Dendritic cell treated with granulocyte-macrophage colony-stimulating factor and Interleukin-4, amounts not matched to agents 40 ng/mL and 50 ng/mL, for 4 days (primary cell): Measurements from ENCODE around the gene CNOT6L.

Experiments used
- H3K27ac Mint-ChIP-seq: one replicate; pipeline ENCODE4 v1.8.0; 2022; ENCODE audit warnings: mild to moderate bottlenecking, mixed read lengths
- H3K27me3 Mint-ChIP-seq: one replicate; pipeline ENCODE4 v1.8.0; 2022; ENCODE audit warnings: mild to moderate bottlenecking, mixed read lengths
- H3K36me3 Mint-ChIP-seq: one replicate; pipeline ENCODE4 v1.8.0; 2022; ENCODE audit warnings: low read depth, mixed read lengths
- H3K4me1 Mint-ChIP-seq: one replicate; pipeline ENCODE4 v1.8.0; 2022; ENCODE audit warnings: low read depth, mixed read lengths
- H3K4me3 Mint-ChIP-seq: one replicate; pipeline ENCODE4 v1.8.0; 2022; ENCODE audit warnings: mild to moderate bottlenecking, moderate library complexity, mixed read lengths
- H3K9me3 Mint-ChIP-seq: one replicate; pipeline ENCODE4 v1.8.0; 2022; ENCODE audit warnings: mixed read lengths
- intact Hi-C: fragments of 100-400 bp; cut with micrococcal nuclease; formaldehyde crosslinking; loops from one replicate; pipeline ENCODE4 v1.15.0; 2022

Gene CNOT6L

GRCh38 chr4:77699731-77700210 is 119.4 kb downstream of the CNOT6L start:
- no peaks in the 10 kb centered on the region for H3K27me3 Mint-ChIP-seq
- H3K4me3 Mint-ChIP-seq, result no peak overlapping the region
- intact Hi-C loops, result no loop called here
- no peaks in the 10 kb centered on the region for H3K9me3 Mint-ChIP-seq
- no peaks in the 10 kb centered on the region for H3K4me1 Mint-ChIP-seq
- no peaks in the 10 kb centered on the region for H3K36me3 Mint-ChIP-seq
- H3K27ac Mint-ChIP-seq, result no peak overlapping the region

- Mint-ChIP-seq H3K9me3 (no peaks in the 10 kb centered on the region), H3K27me3 (no peaks in the 10 kb centered on the region), H3K4me1 (no peaks in the 10 kb centered on the region)
Measured at GRCh38 chr4:77697860-77698590, 121.1 kb downstream of the CNOT6L start.

GRCh38 chr4:77695774-77696173 is 123.4 kb downstream of the CNOT6L start:
- H3K36me3 Mint-ChIP-seq, result no peaks in the 10 kb centered on the region
- H3K4me3 Mint-ChIP-seq, result no peak overlapping the region
- intact Hi-C loops, result no loop called here
- H3K27ac Mint-ChIP-seq, result no peak overlapping the region
- H3K4me1 Mint-ChIP-seq, result no peaks in the 10 kb centered on the region
- no peaks in the 10 kb centered on the region for H3K9me3 Mint-ChIP-seq
- H3K27me3 Mint-ChIP-seq, result no peaks in the 10 kb centered on the region

More at GRCh38 chr4:77697860-77698590, 121.1 kb downstream of the CNOT6L start:
- intact Hi-C loops, result no loop called here
- no peak overlapping the region for H3K27ac Mint-ChIP-seq
- H3K4me3 Mint-ChIP-seq, result no peak overlapping the region
- no peaks in the 10 kb centered on the region for H3K36me3 Mint-ChIP-seq

- no peak overlapping the region for H3K27ac Mint-ChIP-seq
- intact Hi-C loops, result no loop called here
- no peaks in the 10 kb centered on the region for H3K36me3 Mint-ChIP-seq
- no peaks in the 10 kb centered on the region for H3K9me3 Mint-ChIP-seq
- H3K4me1 Mint-ChIP-seq, result no peaks in the 10 kb centered on the region
- no peaks in the 10 kb centered on the region for H3K27me3 Mint-ChIP-seq
- no peak overlapping the region for H3K4me3 Mint-ChIP-seq
Measured at GRCh38 chr4:77692847-77693432, 126.2 kb downstream of the CNOT6L start.

GRCh38 chr4:77681792-77682191 is 137.4 kb downstream of the CNOT6L start:
- Mint-ChIP-seq H3K27ac (no peak overlapping the region), H3K4me1 (no peaks in the 10 kb centered on the region), H3K4me3 (no peak overlapping the region), H3K9me3 (no peaks in the 10 kb centered on the region), H3K27me3 (no peaks in the 10 kb centered on the region), H3K36me3 (no peaks in the 10 kb centered on the region)
- intact Hi-C loops, result no loop called here

GRCh38 chr4:77676842-77677241 is 142.3 kb downstream of the CNOT6L start:
- intact Hi-C loops, result no loop called here
- Mint-ChIP-seq H3K9me3 (no peaks in the 10 kb centered on the region), H3K27ac (no peak overlapping the region), H3K27me3 (no peaks in the 10 kb centered on the region), H3K36me3 (no peaks in the 10 kb centered on the region), H3K4me3 (no peak overlapping the region), H3K4me1 (no peaks in the 10 kb centered on the region)

GRCh38 chr4:77671051-77671450 is 148.1 kb downstream of the CNOT6L start:
- Mint-ChIP-seq H3K4me1 (no peaks in the 10 kb centered on the region), H3K36me3 (no peaks in the 10 kb centered on the region), H3K9me3 (no peaks in the 10 kb centered on the region), H3K4me3 (no peak overlapping the region), H3K27ac (no peak overlapping the region), H3K27me3 (no peaks in the 10 kb centered on the region)
- intact Hi-C loops, result no loop called here

- no peaks in the 10 kb centered on the region for H3K36me3 Mint-ChIP-seq
- no peaks in the 10 kb centered on the region for H3K27me3 Mint-ChIP-seq
- H3K4me1 Mint-ChIP-seq, result no peaks in the 10 kb centered on the region
- H3K9me3 Mint-ChIP-seq, result no peaks in the 10 kb centered on the region
- intact Hi-C loops, result no loop called here
- no peak overlapping the region for H3K27ac Mint-ChIP-seq
- H3K4me3 Mint-ChIP-seq, result no peak overlapping the region
Measured at GRCh38 chr4:77669946-77670590, 149.1 kb downstream of the CNOT6L start.

GRCh38 chr4:77665381-77666069 is 153.6 kb downstream of the CNOT6L start:
- H3K4me1 Mint-ChIP-seq, result peaks cover 9% of the 10 kb centered on the region
- intact Hi-C loops, result no loop called here
- no peak overlapping the region for H3K27ac Mint-ChIP-seq
- H3K36me3 Mint-ChIP-seq, result no peaks in the 10 kb centered on the region
- no peaks in the 10 kb centered on the region for H3K27me3 Mint-ChIP-seq
- H3K4me3 Mint-ChIP-seq, result no peak overlapping the region
- H3K9me3 Mint-ChIP-seq, result no peaks in the 10 kb centered on the region
